Activated CD4-positive, CD25-positive, alpha-beta regulatory T cell treated with anti-CD3 and anti-CD28 coated beads, Interleukin-2, amount 50 U/mL, for 16 hours (primary cell): ENCODE results near the gene XRCC4.
A peak's percentile ranks its signal among the peaks of the same experiment; 100 is the strongest.
"Not testable (repeated sequence)": the region's sequence is repeated elsewhere in the genome, so short reads cannot be mapped to it uniquely, and the experiment has no call there.

ENCODE experiments used
- DNase-seq: peaks from one replicate; pipeline ENCODE4 v3.0.0-alpha.2; 2020; ENCODE audit warnings: low read depth, low spot score

XRCC4 gene

GRCh38 chr5:83076742-83077661, at the start of gene XRCC4, which contains the start of gene TMEM167A:
TSS of gene XRCC4 (plus strand) at chr5:83077547. CDS start at chr5:83104920, 27,373 bp downstream.
TSS of gene TMEM167A (minus strand) at chr5:83077394. CDS start at chr5:83077323, 71 bp downstream.
- DNase-seq = peak; percentile 92

- DNase-seq = no peak
Observed at GRCh38 chr5:83029912-83030311, 47.4 kb upstream of the XRCC4 start.

- no peak for DNase-seq
Observed at GRCh38 chr5:83031381-83031780, 46.0 kb upstream of the XRCC4 start.

- DNase-seq = no peak
Observed at GRCh38 chr5:83034036-83034435, 43.3 kb upstream of the XRCC4 start.

- no peak for DNase-seq
Observed at GRCh38 chr5:83034528-83035207, 42.7 kb upstream of the XRCC4 start.

GRCh38 chr5:83035373-83036100, 41.8 kb upstream of the XRCC4 start:
- DNase-seq = no peak

GRCh38 chr5:83036991-83037575, 40.3 kb upstream of the XRCC4 start:
- DNase-seq = no peak

- DNase-seq = no peak
Observed at GRCh38 chr5:83038924-83039323, 38.4 kb upstream of the XRCC4 start.

GRCh38 chr5:83042507-83042906, 34.8 kb upstream of the XRCC4 start:
- DNase-seq = no peak

- DNase-seq = no peak
Observed at GRCh38 chr5:83044926-83045325, 32.4 kb upstream of the XRCC4 start.

GRCh38 chr5:83048277-83048676, 29.1 kb upstream of the XRCC4 start:
- DNase-seq = no peak

GRCh38 chr5:83048811-83049210, 28.5 kb upstream of the XRCC4 start:
- no peak for DNase-seq

GRCh38 chr5:83049370-83049885, 27.9 kb upstream of the XRCC4 start:
- DNase-seq = no peak

GRCh38 chr5:83050723-83051340, 26.5 kb upstream of the XRCC4 start:
- no peak for DNase-seq

- DNase-seq = no peak
Observed at GRCh38 chr5:83055166-83055565, 22.2 kb upstream of the XRCC4 start.

GRCh38 chr5:83058726-83059125, 18.6 kb upstream of the XRCC4 start:
- DNase-seq = no peak

- no peak for DNase-seq
Observed at GRCh38 chr5:83059341-83059740, 18.0 kb upstream of the XRCC4 start.

GRCh38 chr5:83066548-83067110, 10.7 kb upstream of the XRCC4 start:
- DNase-seq = no peak

- not testable (repeated sequence) for DNase-seq
Observed at GRCh38 chr5:83067377-83067776, 10.0 kb upstream of the XRCC4 start.

- DNase-seq = no peak
Observed at GRCh38 chr5:83069096-83069799, 8.1 kb upstream of the XRCC4 start.
